ENCODE data around the gene LFNG.
A peak's percentile ranks its signal among the peaks of the same experiment; 100 is the strongest.

LFNG gene

DNA sequence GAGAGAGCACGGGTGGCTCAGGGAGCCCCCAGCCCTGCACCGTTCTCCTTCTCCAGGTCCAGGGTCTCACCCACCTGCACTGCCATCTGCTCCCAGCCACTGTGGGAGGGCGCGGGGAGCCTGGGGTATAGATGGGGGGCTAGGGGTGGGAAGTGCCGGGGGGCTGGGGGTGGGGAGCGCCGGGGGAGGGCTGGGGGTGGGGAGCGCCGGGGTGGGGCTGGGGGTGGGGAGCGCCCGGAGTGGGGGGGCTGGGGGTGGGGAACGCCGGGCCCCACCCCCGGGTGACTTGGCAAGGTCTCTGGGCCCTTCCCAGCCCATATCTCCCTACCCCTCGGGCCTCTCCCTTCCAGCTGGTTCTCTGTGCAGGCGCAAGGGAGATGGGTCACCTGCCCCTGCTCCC, 43.3 kb upstream of the LFNG start, which contains the start of gene GRIFIN:
Gene GRIFIN (minus strand): TSS at position 101 of the 400 bp plus-strand sequence. CDS start 15 bp downstream, at position 86.
- H3K4me1 ChIP-seq (ENCODE audit: control insufficient read depth in 5 of 5, insufficient read depth in 5 of 5, low read length in 5 of 5): peaks cover 9 to 41% (median 37%) of the 10 kb centered on the region in 5 donors
- peaks cover 0 to 3% (median 0%) of the 10 kb centered on the region in 5 donors for H3K27me3 ChIP-seq (ENCODE audit: control insufficient read depth in 5 of 5, insufficient read depth in 4 of 5, low read length in 5 of 5)
- H3K9ac ChIP-seq (ENCODE audit: low read length in 5 of 5): no peak within 1 kb of the TSS
- no peak within 1 kb of the TSS for H3K4me3 ChIP-seq (ENCODE audit: low read depth in 1 of 5, low read length in 5 of 5)
- H3K9me3 ChIP-seq (ENCODE audit: control insufficient read depth in 5 of 5, low read length in 5 of 5): no peaks in the 10 kb centered on the region
- H3K27ac ChIP-seq (ENCODE audit: low read depth, low read length): no peak within 1 kb of the TSS
- no peaks in the 10 kb centered on the region for H3K36me3 ChIP-seq (ENCODE audit: control insufficient read depth in 5 of 5, insufficient read depth in 5 of 5, low read length in 5 of 5)

DNA sequence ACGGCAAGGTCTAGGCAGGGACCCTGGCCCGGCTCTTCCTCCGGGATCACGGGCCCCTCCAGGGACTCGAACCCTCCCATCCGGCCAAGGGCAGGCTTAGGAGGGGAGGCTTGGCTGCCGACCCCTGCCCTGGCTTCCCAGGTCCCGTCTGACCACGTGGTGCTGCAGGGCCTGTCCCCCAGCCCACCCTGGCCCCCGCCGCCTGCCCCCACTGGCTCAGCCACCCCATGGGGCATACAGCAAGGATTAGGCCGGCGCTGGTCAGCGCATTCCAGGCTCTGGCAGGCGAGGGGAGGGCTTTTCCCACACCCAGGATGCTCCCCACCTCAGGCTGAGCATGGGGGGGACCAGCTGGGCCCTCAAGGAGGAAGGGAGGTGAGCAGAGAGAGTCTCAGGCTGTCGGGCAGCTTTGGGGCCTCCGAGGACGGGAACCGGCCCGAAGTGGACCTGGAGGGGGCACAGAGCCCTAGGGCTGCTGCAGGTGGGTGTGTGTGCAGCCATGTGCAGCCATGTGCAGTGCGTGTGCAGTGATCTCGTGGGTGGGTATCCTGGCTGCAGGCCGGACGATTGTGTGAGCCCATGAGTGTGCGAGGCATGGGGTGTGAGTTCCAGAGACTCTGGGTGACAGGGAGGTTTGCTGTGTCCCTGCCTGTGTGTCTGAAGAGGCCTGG, 42.7 kb upstream of the LFNG start:
- Histone ChIP-seq H3K27me3 (ENCODE audit: control insufficient read depth in 5 of 5, insufficient read depth in 4 of 5, low read length in 5 of 5) (peaks cover 0 to 3% (median 0%) of the 10 kb centered on the region in 5 donors), H3K36me3 (ENCODE audit: control insufficient read depth in 5 of 5, insufficient read depth in 5 of 5, low read length in 5 of 5) (no peaks in the 10 kb centered on the region), H3K27ac (ENCODE audit: low read depth, low read length) (no peak overlapping the region), H3K9me3 (ENCODE audit: control insufficient read depth in 5 of 5, low read length in 5 of 5) (no peaks in the 10 kb centered on the region), H3K4me1 (ENCODE audit: control insufficient read depth in 5 of 5, insufficient read depth in 5 of 5, low read length in 5 of 5) (peaks cover 9 to 35% (median 34%) of the 10 kb centered on the region in 5 donors), H3K4me3 (ENCODE audit: low read depth in 1 of 5, low read length in 5 of 5) (no peak overlapping the region), H3K9ac (ENCODE audit: low read length in 5 of 5) (no peak overlapping the region)

DNA sequence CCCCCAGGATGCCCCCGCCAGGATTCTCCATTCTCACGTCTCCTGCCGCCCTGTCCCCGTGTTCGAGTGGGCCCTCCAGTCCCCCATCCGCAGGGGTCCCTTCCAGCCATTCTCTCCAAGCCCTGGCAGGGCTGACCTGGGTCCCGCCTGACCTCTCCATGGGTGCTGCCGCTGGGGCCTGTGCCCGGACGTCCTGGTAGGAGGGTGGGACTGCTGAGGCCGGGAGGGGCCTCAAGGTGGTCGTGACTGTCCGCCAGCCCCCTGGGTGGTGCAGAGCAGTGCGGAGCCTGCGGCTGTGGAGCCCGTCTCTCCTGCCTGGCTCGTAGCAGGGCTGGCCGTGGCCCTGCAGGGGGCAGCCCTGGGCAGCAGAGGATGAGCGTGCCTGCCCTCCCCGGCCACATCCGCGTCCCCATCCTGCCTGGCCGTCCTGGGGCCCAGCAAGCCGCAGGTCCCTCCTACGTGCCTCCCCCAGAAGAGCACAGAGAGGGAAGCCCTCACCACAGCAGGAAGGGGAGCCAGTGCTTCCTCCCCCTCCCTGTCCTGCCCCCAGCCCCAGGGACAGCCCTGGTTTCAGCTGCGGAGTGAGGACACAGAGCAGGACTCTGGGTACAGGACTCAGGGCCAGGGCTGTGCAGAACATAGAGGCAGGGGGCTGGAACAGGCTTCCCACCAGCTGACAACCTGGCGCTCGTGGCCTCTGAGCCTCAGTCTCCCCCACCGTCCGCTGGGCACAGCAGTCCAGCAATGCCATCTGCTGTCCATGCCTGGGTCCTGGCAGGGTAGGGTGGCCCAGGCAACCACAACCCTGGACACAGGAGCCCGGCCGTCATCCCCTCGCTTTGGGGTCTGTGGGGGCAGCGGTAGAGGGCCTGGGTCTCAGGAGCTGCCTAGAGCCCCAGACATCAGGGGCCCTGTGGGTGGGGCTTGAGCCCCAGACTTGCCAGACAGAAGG, 41.9 kb upstream of the LFNG start:
- H3K36me3 ChIP-seq (ENCODE audit: control insufficient read depth in 5 of 5, insufficient read depth in 5 of 5, low read length in 5 of 5): no peaks in the 10 kb centered on the region
- peak overlapping the region; percentile 16 for H3K27ac ChIP-seq (ENCODE audit: low read depth, low read length)
- peaks cover 9 to 39% (median 34%) of the 10 kb centered on the region in 5 donors for H3K4me1 ChIP-seq (ENCODE audit: control insufficient read depth in 5 of 5, insufficient read depth in 5 of 5, low read length in 5 of 5)
- peak overlapping the region in 2 of 5 donors; percentile 11 to 29 for H3K4me3 ChIP-seq (ENCODE audit: low read depth in 1 of 5, low read length in 5 of 5)
- peaks cover 0 to 2% (median under 1%) of the 10 kb centered on the region in 5 donors for H3K9me3 ChIP-seq (ENCODE audit: control insufficient read depth in 5 of 5, low read length in 5 of 5)
- H3K9ac ChIP-seq (ENCODE audit: low read length in 5 of 5): peak overlapping the region in 1 of 5 donors; percentile 48
- H3K27me3 ChIP-seq (ENCODE audit: control insufficient read depth in 5 of 5, insufficient read depth in 4 of 5, low read length in 5 of 5): peaks cover 0 to 3% (median 0%) of the 10 kb centered on the region in 5 donors

DNA sequence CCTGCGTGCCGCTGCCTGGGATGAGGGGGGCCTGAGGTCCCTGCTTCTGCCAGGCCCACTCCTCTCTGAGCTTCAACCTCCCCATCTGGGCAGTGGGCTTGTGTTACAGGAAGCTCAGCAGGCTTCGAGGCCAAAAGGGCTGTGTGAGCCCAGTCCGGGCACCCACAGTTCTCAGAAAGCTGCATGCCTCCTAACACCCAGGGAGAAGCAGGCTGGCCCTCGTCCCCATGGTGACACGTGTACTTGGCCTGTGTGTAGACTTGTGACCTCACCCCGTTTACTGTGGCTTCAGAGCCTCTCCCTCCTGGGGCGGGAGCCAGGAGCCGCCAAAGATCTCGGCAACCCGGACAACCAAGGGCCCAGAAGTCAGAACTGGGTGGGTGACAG, 41.2 kb upstream of the LFNG start:
- H3K36me3 ChIP-seq (ENCODE audit: control insufficient read depth in 5 of 5, insufficient read depth in 5 of 5, low read length in 5 of 5): no peaks in the 10 kb centered on the region
- H3K4me1 ChIP-seq (ENCODE audit: control insufficient read depth in 5 of 5, insufficient read depth in 5 of 5, low read length in 5 of 5): peaks cover 9 to 39% (median 34%) of the 10 kb centered on the region in 5 donors
- H3K9me3 ChIP-seq (ENCODE audit: control insufficient read depth in 5 of 5, low read length in 5 of 5): peaks cover 0 to 9% (median 6%) of the 10 kb centered on the region in 5 donors
- H3K9ac ChIP-seq (ENCODE audit: low read length in 5 of 5): peak overlapping the region in 2 of 5 donors; percentile 42 to 66
- peak overlapping the region; percentile 16 for H3K27ac ChIP-seq (ENCODE audit: low read depth, low read length)
- H3K27me3 ChIP-seq (ENCODE audit: control insufficient read depth in 5 of 5, insufficient read depth in 4 of 5, low read length in 5 of 5): peaks cover 0 to 3% (median 0%) of the 10 kb centered on the region in 5 donors
- peak overlapping the region in 3 of 5 donors; percentile 17 to 47 (median 27) for H3K4me3 ChIP-seq (ENCODE audit: low read depth in 1 of 5, low read length in 5 of 5)

DNA sequence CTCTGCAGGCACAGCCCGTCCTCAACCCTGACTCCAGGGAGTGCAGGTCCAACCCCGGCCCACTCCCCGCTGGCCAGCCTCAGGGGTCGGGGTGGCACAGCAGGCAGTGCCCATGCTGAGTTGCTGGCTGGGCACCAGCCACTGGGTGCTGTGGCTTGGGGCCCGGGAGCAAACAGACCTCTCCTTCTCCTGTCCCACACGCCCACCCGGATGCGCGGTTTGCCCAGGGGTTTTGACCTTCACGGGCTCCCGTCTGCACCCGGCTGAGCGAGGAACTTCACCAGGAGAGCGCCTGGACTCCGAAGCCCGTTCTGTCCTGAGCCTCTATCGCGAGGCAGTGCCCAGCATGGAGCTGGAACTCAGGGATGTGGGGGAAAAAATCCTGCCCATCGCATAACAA, 40.8 kb upstream of the LFNG start:
- Histone ChIP-seq H3K9ac (ENCODE audit: low read length in 5 of 5) (peak overlapping the region in 3 of 5 donors; percentile 10 to 66 (median 42)), H3K4me3 (ENCODE audit: low read depth in 1 of 5, low read length in 5 of 5) (peak overlapping the region in 4 of 5 donors; percentile 17 to 47 (median 36)), H3K36me3 (ENCODE audit: control insufficient read depth in 5 of 5, insufficient read depth in 5 of 5, low read length in 5 of 5) (no peaks in the 10 kb centered on the region), H3K27ac (ENCODE audit: low read depth, low read length) (peak overlapping the region; percentile 16), H3K9me3 (ENCODE audit: control insufficient read depth in 5 of 5, low read length in 5 of 5) (peaks cover 0 to 9% (median 7%) of the 10 kb centered on the region in 5 donors), H3K27me3 (ENCODE audit: control insufficient read depth in 5 of 5, insufficient read depth in 4 of 5, low read length in 5 of 5) (peaks cover 0 to 3% (median 0%) of the 10 kb centered on the region in 5 donors), H3K4me1 (ENCODE audit: control insufficient read depth in 5 of 5, insufficient read depth in 5 of 5, low read length in 5 of 5) (peaks cover 9 to 42% (median 34%) of the 10 kb centered on the region in 5 donors)

DNA sequence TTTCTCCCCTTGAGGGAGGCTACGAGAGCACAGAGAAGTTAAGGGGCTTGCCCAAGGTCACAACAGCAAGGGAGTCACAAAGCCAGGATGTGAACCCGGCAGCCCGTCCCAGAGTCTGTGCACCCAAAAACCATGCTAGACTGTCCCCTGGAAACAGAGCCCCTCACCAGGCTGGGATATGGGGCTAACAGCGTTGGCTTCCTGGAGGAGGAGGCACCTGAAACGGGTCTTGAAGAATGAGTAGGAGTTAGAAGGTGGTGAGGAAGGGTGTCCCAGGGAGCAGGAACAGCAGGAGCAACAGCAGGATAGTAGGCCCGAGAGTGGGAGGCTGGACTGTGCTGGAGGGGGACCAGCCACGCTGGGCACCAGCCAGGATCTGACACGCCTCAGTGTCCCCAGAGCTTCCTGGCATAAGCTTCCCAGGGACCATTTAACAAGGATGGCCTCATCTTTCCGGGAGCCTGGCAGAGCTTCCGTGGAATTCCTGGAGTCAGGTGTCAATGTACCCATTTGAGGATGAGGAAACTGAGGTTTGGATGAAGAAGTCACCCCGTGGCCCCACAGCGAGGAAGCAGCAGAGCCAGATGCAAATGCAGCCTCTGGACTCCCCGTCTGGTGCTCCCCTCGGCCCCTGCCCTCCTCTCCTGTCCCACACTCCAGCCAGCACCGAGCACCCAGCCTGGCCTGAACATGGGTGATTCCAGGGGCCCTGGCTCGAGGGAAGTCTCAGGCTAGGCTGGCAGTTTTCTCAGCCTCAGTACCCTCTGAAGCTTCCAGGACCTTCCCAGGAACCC, 40.1 kb upstream of the LFNG start:
- Histone ChIP-seq H3K9me3 (ENCODE audit: control insufficient read depth in 5 of 5, low read length in 5 of 5) (peaks cover 0 to 9% (median 7%) of the 10 kb centered on the region in 5 donors), H3K4me1 (ENCODE audit: control insufficient read depth in 5 of 5, insufficient read depth in 5 of 5, low read length in 5 of 5) (peaks cover 9 to 49% (median 36%) of the 10 kb centered on the region in 5 donors), H3K27me3 (ENCODE audit: control insufficient read depth in 5 of 5, insufficient read depth in 4 of 5, low read length in 5 of 5) (peaks cover 0 to 3% (median 0%) of the 10 kb centered on the region in 5 donors), H3K36me3 (ENCODE audit: control insufficient read depth in 5 of 5, insufficient read depth in 5 of 5, low read length in 5 of 5) (no peaks in the 10 kb centered on the region), H3K27ac (ENCODE audit: low read depth, low read length) (no peak overlapping the region), H3K9ac (ENCODE audit: low read length in 5 of 5) (peak overlapping the region in 2 of 5 donors; percentile 10 to 66), H3K4me3 (ENCODE audit: low read depth in 1 of 5, low read length in 5 of 5) (peak overlapping the region in 4 of 5 donors; percentile 17 to 47 (median 36))

DNA sequence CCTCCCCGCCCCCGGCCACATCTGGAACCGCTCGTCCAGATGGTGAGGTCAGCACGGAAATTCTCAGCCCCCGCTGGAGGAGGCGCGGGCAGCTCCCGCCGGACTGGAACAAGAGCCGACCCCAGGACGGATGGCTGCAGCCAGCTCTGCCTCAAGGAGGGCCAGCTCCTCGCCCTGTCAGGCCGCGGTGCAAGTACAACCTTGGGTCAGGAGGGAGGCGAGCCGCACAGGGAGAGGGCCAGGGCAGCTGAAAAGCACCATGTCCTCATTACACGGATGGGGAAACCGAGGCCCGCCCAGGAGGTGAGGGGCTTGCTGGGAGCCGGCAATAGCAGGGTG, 39.5 kb upstream of the LFNG start:
- H3K27me3 ChIP-seq (ENCODE audit: control insufficient read depth in 5 of 5, insufficient read depth in 4 of 5, low read length in 5 of 5): peaks cover 0 to 3% (median 0%) of the 10 kb centered on the region in 5 donors

DNA sequence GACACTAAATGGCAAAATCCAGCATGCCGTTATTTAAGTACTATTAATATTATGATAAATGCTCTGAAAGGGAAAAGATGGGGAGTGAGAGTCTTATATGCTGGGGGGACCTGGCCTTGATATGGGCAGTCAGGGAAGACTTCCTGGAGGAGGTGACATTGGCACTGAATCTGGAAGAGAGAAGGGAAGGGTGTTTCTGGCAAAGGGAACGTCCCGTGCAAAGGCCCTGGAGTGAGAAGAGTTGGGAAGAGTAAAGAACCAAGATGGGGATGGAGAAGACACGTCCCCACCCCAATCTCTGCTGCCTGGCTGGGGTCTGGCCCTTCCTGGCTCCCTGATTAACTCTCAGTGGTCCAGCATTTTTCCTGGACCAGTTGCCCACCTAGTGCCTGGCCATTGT, 38.4 kb upstream of the LFNG start:
- H3K9ac ChIP-seq (ENCODE audit: low read length in 5 of 5): no peak overlapping the region
- H3K27me3 ChIP-seq (ENCODE audit: control insufficient read depth in 5 of 5, insufficient read depth in 4 of 5, low read length in 5 of 5): peaks cover 0 to 3% (median 0%) of the 10 kb centered on the region in 5 donors
- peaks cover 0 to 9% (median 7%) of the 10 kb centered on the region in 5 donors for H3K9me3 ChIP-seq (ENCODE audit: control insufficient read depth in 5 of 5, low read length in 5 of 5)
- H3K4me3 ChIP-seq (ENCODE audit: low read depth in 1 of 5, low read length in 5 of 5): no peak overlapping the region
- H3K4me1 ChIP-seq (ENCODE audit: control insufficient read depth in 5 of 5, insufficient read depth in 5 of 5, low read length in 5 of 5): peaks cover 9 to 53% (median 46%) of the 10 kb centered on the region in 5 donors
- no peaks in the 10 kb centered on the region for H3K36me3 ChIP-seq (ENCODE audit: control insufficient read depth in 5 of 5, insufficient read depth in 5 of 5, low read length in 5 of 5)
- H3K27ac ChIP-seq (ENCODE audit: low read depth, low read length): no peak overlapping the region

More for the DNA sequence above, 39.5 kb upstream of the LFNG start:
- H3K27ac ChIP-seq (ENCODE audit: low read depth, low read length): no peak overlapping the region
- no peak overlapping the region for H3K4me3 ChIP-seq (ENCODE audit: low read depth in 1 of 5, low read length in 5 of 5)
- peaks cover 9 to 53% (median 41%) of the 10 kb centered on the region in 5 donors for H3K4me1 ChIP-seq (ENCODE audit: control insufficient read depth in 5 of 5, insufficient read depth in 5 of 5, low read length in 5 of 5)
- H3K36me3 ChIP-seq (ENCODE audit: control insufficient read depth in 5 of 5, insufficient read depth in 5 of 5, low read length in 5 of 5): no peaks in the 10 kb centered on the region
- H3K9me3 ChIP-seq (ENCODE audit: control insufficient read depth in 5 of 5, low read length in 5 of 5): peaks cover 0 to 9% (median 7%) of the 10 kb centered on the region in 5 donors
- no peak overlapping the region for H3K9ac ChIP-seq (ENCODE audit: low read length in 5 of 5)

DNA sequence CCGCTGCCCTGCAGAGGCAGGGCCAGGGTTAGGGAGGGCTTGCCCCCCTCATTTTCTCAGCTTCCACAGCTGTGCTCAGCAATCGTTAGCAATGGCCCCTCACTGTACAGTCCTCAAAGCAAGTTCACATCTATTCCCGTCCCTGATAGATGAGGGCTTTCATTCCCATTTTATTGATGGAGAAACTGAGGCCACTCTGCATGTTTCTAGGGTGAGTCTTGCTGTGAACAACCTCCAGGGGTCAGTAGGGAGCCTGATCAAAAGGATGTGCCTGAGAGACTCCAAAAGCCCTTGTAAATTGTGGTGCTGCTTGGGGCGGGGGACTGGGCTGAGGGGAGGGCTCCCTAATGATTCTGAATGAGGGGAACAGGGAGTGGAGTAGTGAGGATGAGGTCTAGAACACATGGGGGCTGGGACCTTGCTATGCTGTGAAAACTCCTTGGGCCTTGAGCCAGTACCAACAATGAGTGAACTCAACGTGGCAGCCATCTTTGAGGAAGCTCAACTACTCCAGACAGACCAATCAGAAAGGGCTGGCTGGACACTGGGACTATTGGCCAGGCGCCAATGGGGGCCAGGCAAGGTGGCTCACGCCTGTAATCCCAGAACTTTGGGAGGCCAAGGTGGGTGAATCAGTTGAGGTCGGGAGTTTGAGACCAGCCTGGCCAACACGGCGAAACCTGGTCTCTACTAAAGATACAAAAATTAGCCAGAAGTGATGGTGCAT, 36.7 kb upstream of the LFNG start:
- H3K9me3 ChIP-seq (ENCODE audit: control insufficient read depth in 5 of 5, low read length in 5 of 5): peaks cover 0 to 9% (median 7%) of the 10 kb centered on the region in 5 donors
- no peak overlapping the region for H3K27ac ChIP-seq (ENCODE audit: low read depth, low read length)
- peaks cover 12 to 52% (median 44%) of the 10 kb centered on the region in 5 donors for H3K4me1 ChIP-seq (ENCODE audit: control insufficient read depth in 5 of 5, insufficient read depth in 5 of 5, low read length in 5 of 5)
- no peaks in the 10 kb centered on the region for H3K27me3 ChIP-seq (ENCODE audit: control insufficient read depth in 5 of 5, insufficient read depth in 4 of 5, low read length in 5 of 5)
- no peaks in the 10 kb centered on the region for H3K36me3 ChIP-seq (ENCODE audit: control insufficient read depth in 5 of 5, insufficient read depth in 5 of 5, low read length in 5 of 5)
- H3K4me3 ChIP-seq (ENCODE audit: low read depth in 1 of 5, low read length in 5 of 5): no peak overlapping the region
- H3K9ac ChIP-seq (ENCODE audit: low read length in 5 of 5): no peak overlapping the region
